Stimulated activated naive CD8-positive, alpha-beta T cell treated with anti-CD3 and anti-CD28 coated beads, Interleukin-15, Interleukin-2, amounts not matched to agents 100 ng/mL and 50 ng/mL, for 24 hours (primary cell): ENCODE data around the gene S100A4.
"Not testable (repeated sequence)": the region's sequence is repeated elsewhere in the genome, so short reads cannot be mapped to it uniquely, and the experiment has no call there.

ENCODE experiments used
- H3K27ac Mint-ChIP-seq: one replicate; pipeline ENCODE4 v1.8.0; 2021; ENCODE audit warnings: mild to moderate bottlenecking, mixed read lengths
- H3K27me3 Mint-ChIP-seq: one replicate; pipeline ENCODE4 v1.8.0; 2021; ENCODE audit warnings: mixed read lengths
- H3K36me3 Mint-ChIP-seq: one replicate; pipeline ENCODE4 v1.8.0; 2021; ENCODE audit warnings: low read depth, mixed read lengths
- H3K4me1 Mint-ChIP-seq: one replicate; pipeline ENCODE4 v1.8.0; 2021; ENCODE audit warnings: low read depth, mixed read lengths
- H3K4me3 Mint-ChIP-seq: one replicate; pipeline ENCODE4 v1.8.0; 2021; ENCODE audit warnings: mild to moderate bottlenecking, mixed read lengths
- H3K9me3 Mint-ChIP-seq: one replicate; pipeline ENCODE4 v1.8.0; 2021; ENCODE audit warnings: mixed read lengths

Gene S100A4

GRCh38 chr1:153545067-153546055 is at the start of gene S100A4:
S100A4 (minus strand) TSS chr1:153545806; CDS start chr1:153544794, 1,012 bp downstream.
- peak within 1 kb of the TSS; percentile 92 for H3K4me3 Mint-ChIP-seq
- no peaks in the 10 kb centered on the region for H3K27me3 Mint-ChIP-seq
- peak within 1 kb of the TSS; percentile 99 for H3K27ac Mint-ChIP-seq
- peaks cover 67% of the 10 kb centered on the region for H3K4me1 Mint-ChIP-seq
- no peaks in the 10 kb centered on the region for H3K9me3 Mint-ChIP-seq
- H3K36me3 Mint-ChIP-seq: peaks cover 10% of the 10 kb centered on the region

GRCh38 chr1:153592748-153593147 is 47.1 kb upstream of the S100A4 start:
- peaks cover 9% of the 10 kb centered on the region for H3K4me1 Mint-ChIP-seq
- H3K36me3 Mint-ChIP-seq: no peaks in the 10 kb centered on the region
- H3K27me3 Mint-ChIP-seq: no peaks in the 10 kb centered on the region
- H3K4me3 Mint-ChIP-seq: no peak overlapping the region
- H3K27ac Mint-ChIP-seq: no peak overlapping the region
- no peaks in the 10 kb centered on the region for H3K9me3 Mint-ChIP-seq

GRCh38 chr1:153588482-153588881 is 42.9 kb upstream of the S100A4 start:
- Mint-ChIP-seq H3K4me1 (no peaks in the 10 kb centered on the region), H3K36me3 (no peaks in the 10 kb centered on the region), H3K4me3 (no peak overlapping the region), H3K9me3 (no peaks in the 10 kb centered on the region), H3K27me3 (no peaks in the 10 kb centered on the region), H3K27ac (no peak overlapping the region)

GRCh38 chr1:153588033-153588432 is 42.4 kb upstream of the S100A4 start:
- not testable (repeated sequence) for H3K4me3 Mint-ChIP-seq, H3K27me3 Mint-ChIP-seq, H3K4me1 Mint-ChIP-seq, H3K36me3 Mint-ChIP-seq, H3K9me3 Mint-ChIP-seq, H3K27ac Mint-ChIP-seq

GRCh38 chr1:153587314-153587713 is 41.7 kb upstream of the S100A4 start:
- Mint-ChIP-seq H3K4me1 (no peaks in the 10 kb centered on the region), H3K4me3 (no peak overlapping the region), H3K27me3 (no peaks in the 10 kb centered on the region), H3K36me3 (no peaks in the 10 kb centered on the region), H3K9me3 (no peaks in the 10 kb centered on the region), H3K27ac (no peak overlapping the region)

GRCh38 chr1:153586347-153586746 is 40.7 kb upstream of the S100A4 start:
- Mint-ChIP-seq H3K36me3 (no peaks in the 10 kb centered on the region), H3K27me3 (no peaks in the 10 kb centered on the region), H3K9me3 (no peaks in the 10 kb centered on the region), H3K4me1 (no peaks in the 10 kb centered on the region), H3K27ac (no peak overlapping the region), H3K4me3 (no peak overlapping the region)

GRCh38 chr1:153585006-153585405 is 39.4 kb upstream of the S100A4 start:
- Mint-ChIP-seq H3K27ac (no peak overlapping the region), H3K36me3 (no peaks in the 10 kb centered on the region), H3K27me3 (no peaks in the 10 kb centered on the region), H3K4me3 (no peak overlapping the region), H3K9me3 (no peaks in the 10 kb centered on the region), H3K4me1 (no peaks in the 10 kb centered on the region)

- no peak overlapping the region for H3K27ac Mint-ChIP-seq
- H3K27me3 Mint-ChIP-seq: peaks cover 8% of the 10 kb centered on the region
- no peak overlapping the region for H3K4me3 Mint-ChIP-seq
- H3K36me3 Mint-ChIP-seq: no peaks in the 10 kb centered on the region
- no peaks in the 10 kb centered on the region for H3K9me3 Mint-ChIP-seq
- H3K4me1 Mint-ChIP-seq: no peaks in the 10 kb centered on the region
Observed at GRCh38 chr1:153583976-153584375, 38.4 kb upstream of the S100A4 start.

GRCh38 chr1:153583514-153583913 is 37.9 kb upstream of the S100A4 start:
- H3K4me3 Mint-ChIP-seq, H3K9me3 Mint-ChIP-seq, H3K36me3 Mint-ChIP-seq, H3K27ac Mint-ChIP-seq, H3K4me1 Mint-ChIP-seq: not testable (repeated sequence)
- peaks cover 12% of the 10 kb centered on the region for H3K27me3 Mint-ChIP-seq

- not testable (repeated sequence) for H3K27ac Mint-ChIP-seq, H3K36me3 Mint-ChIP-seq, H3K4me1 Mint-ChIP-seq, H3K4me3 Mint-ChIP-seq, H3K9me3 Mint-ChIP-seq
- H3K27me3 Mint-ChIP-seq: peaks cover 19% of the 10 kb centered on the region
Observed at GRCh38 chr1:153582836-153583235, 37.2 kb upstream of the S100A4 start.

GRCh38 chr1:153578936-153579335 is 33.3 kb upstream of the S100A4 start:
- Mint-ChIP-seq H3K36me3 (no peaks in the 10 kb centered on the region), H3K27me3 (peaks cover 30% of the 10 kb centered on the region), H3K4me3 (no peak overlapping the region), H3K9me3 (no peaks in the 10 kb centered on the region), H3K4me1 (no peaks in the 10 kb centered on the region), H3K27ac (no peak overlapping the region)

GRCh38 chr1:153578490-153578889 is 32.9 kb upstream of the S100A4 start:
- no peaks in the 10 kb centered on the region for H3K36me3 Mint-ChIP-seq
- peaks cover 30% of the 10 kb centered on the region for H3K27me3 Mint-ChIP-seq
- peaks cover 2% of the 10 kb centered on the region for H3K4me1 Mint-ChIP-seq
- no peak overlapping the region for H3K27ac Mint-ChIP-seq
- H3K4me3 Mint-ChIP-seq: no peak overlapping the region
- no peaks in the 10 kb centered on the region for H3K9me3 Mint-ChIP-seq

- Mint-ChIP-seq H3K36me3 (no peaks in the 10 kb centered on the region), H3K27ac (no peak overlapping the region), H3K27me3 (peaks cover 30% of the 10 kb centered on the region), H3K9me3 (no peaks in the 10 kb centered on the region), H3K4me1 (peaks cover 10% of the 10 kb centered on the region), H3K4me3 (no peak overlapping the region)
Observed at GRCh38 chr1:153577624-153578051, 32.0 kb upstream of the S100A4 start.

GRCh38 chr1:153577138-153577537 is 31.5 kb upstream of the S100A4 start:
- no peak overlapping the region for H3K4me3 Mint-ChIP-seq

GRCh38 chr1:153575497-153575896 is 29.9 kb upstream of the S100A4 start:
- not testable (repeated sequence) for H3K4me3 Mint-ChIP-seq, H3K36me3 Mint-ChIP-seq, H3K9me3 Mint-ChIP-seq, H3K27ac Mint-ChIP-seq
- peaks cover 36% of the 10 kb centered on the region for H3K27me3 Mint-ChIP-seq
- peaks cover 28% of the 10 kb centered on the region for H3K4me1 Mint-ChIP-seq

More at GRCh38 chr1:153577138-153577537, 31.5 kb upstream of the S100A4 start:
- peaks cover 15% of the 10 kb centered on the region for H3K4me1 Mint-ChIP-seq
- no peaks in the 10 kb centered on the region for H3K36me3 Mint-ChIP-seq
- H3K9me3 Mint-ChIP-seq: no peaks in the 10 kb centered on the region
- H3K27me3 Mint-ChIP-seq: peaks cover 30% of the 10 kb centered on the region
- no peak overlapping the region for H3K27ac Mint-ChIP-seq

- H3K27me3 Mint-ChIP-seq: peaks cover 37% of the 10 kb centered on the region
Observed at GRCh38 chr1:153575081-153575491, 29.5 kb upstream of the S100A4 start.

More at GRCh38 chr1:153575081-153575491, 29.5 kb upstream of the S100A4 start:
- H3K9me3 Mint-ChIP-seq, H3K4me3 Mint-ChIP-seq, H3K36me3 Mint-ChIP-seq, H3K27ac Mint-ChIP-seq: not testable (repeated sequence)
- H3K4me1 Mint-ChIP-seq: peaks cover 29% of the 10 kb centered on the region
